Measurements from ENCODE around the gene MOGAT1.

The MOGAT1 gene

DNA sequence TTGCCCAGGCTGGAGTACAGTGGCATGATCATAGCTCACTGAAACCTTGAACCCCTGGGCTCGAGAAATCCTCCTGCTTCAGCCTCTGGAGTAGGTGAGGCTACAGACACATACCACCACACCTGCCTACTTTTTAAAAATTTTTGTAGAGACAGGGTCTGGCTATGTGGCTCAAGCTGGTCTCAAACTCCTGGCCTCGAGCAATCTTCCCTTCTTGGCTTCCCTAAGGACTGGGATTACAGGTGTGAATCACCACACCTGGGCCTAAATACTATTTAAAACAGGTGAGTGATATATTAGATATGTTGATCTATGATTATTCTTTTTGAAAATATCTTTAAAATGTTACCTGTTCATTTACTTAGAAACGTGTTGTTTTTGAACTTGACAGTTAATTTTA, 57.2 kb downstream of the MOGAT1 start:
- DNase-seq (ENCODE audit: low read depth, low spot score): no peak
- TF ChIP-seq, protein P1, sequence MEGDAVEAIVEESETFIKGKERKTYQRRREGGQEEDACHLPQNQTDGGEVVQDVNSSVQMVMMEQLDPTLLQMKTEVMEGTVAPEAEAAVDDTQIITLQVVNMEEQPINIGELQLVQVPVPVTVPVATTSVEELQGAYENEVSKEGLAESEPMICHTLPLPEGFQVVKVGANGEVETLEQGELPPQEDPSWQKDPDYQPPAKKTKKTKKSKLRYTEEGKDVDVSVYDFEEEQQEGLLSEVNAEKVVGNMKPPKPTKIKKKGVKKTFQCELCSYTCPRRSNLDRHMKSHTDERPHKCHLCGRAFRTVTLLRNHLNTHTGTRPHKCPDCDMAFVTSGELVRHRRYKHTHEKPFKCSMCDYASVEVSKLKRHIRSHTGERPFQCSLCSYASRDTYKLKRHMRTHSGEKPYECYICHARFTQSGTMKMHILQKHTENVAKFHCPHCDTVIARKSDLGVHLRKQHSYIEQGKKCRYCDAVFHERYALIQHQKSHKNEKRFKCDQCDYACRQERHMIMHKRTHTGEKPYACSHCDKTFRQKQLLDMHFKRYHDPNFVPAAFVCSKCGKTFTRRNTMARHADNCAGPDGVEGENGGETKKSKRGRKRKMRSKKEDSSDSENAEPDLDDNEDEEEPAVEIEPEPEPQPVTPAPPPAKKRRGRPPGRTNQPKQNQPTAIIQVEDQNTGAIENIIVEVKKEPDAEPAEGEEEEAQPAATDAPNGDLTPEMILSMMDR (IDR thresholded peaks at IDR 0.05; ENCODE audit: low read depth, low read length): no peak
- no peak overlapping the region for H3K4me3 ChIP-seq (ENCODE audit: low read depth, low read length)
- in situ Hi-C loops (cut with HindIII; ENCODE audit: low sequenced_read_pairs): no loop called here

DNA sequence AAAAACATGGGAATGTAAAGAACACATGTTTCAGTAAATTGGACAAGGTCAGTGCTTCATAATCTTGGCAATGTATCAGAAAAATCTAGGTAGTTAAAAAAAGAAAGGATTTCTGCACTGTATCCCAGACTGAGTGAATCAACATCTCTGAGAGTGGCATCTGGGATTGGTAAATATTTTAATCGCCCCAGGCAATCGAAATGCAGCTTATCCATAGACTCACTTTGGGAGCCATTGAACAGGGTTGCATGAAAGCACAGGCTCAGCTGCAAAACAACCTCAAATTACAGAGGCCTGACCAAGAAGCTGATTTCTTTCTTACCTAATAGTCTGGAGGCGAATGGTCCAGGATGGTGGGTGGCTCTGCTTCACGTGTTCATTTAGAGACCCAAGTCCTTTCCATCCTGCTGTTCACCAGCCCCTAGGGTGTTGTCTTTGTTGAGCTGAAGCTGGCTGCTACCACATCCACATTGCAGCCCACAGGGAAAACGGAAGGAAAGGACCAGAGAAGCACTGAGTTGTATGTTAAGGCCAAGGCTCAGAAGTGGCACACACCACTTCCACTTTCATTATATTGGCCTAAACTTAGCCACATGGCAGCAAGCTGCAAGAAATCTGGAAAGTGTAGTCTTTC, 59.0 kb downstream of the MOGAT1 start:
- in situ Hi-C loops (cut with HindIII; ENCODE audit: low sequenced_read_pairs): no loop called here
- no peak overlapping the region for H3K4me3 ChIP-seq (ENCODE audit: low read depth, low read length)
- TF ChIP-seq, protein P1 (IDR thresholded peaks at IDR 0.05; ENCODE audit: low read depth, low read length): no peak
- no peak for DNase-seq (ENCODE audit: low read depth, low spot score)

DNA sequence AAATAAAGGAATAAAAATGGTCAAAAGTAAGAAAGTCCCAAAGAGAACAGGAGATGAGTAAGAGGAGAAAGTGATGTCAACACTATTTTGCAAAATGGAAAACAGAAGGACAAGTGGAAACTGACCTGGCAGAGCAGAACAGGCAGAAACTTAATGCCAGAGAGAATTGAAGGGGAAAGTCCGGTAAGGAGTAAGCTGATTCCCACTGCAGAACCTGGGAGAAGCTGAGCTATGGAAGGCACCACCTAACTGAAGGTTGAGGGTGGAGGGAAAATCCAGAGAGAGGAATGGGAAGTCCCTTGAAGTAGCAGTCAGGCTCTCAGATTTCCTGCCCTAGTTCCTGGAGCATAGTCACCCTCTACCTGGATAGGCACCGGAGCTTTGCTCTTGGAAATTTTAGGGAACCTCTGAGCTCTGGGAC, 59.8 kb downstream of the MOGAT1 start:
- DNase-seq (ENCODE audit: low read depth, low spot score): no peak
- H3K4me3 ChIP-seq (ENCODE audit: low read depth, low read length): no peak overlapping the region
- in situ Hi-C loops (cut with HindIII; ENCODE audit: low sequenced_read_pairs): no loop called here
- TF ChIP-seq, protein P1 (IDR thresholded peaks at IDR 0.05; ENCODE audit: low read depth, low read length): no peak

DNA sequence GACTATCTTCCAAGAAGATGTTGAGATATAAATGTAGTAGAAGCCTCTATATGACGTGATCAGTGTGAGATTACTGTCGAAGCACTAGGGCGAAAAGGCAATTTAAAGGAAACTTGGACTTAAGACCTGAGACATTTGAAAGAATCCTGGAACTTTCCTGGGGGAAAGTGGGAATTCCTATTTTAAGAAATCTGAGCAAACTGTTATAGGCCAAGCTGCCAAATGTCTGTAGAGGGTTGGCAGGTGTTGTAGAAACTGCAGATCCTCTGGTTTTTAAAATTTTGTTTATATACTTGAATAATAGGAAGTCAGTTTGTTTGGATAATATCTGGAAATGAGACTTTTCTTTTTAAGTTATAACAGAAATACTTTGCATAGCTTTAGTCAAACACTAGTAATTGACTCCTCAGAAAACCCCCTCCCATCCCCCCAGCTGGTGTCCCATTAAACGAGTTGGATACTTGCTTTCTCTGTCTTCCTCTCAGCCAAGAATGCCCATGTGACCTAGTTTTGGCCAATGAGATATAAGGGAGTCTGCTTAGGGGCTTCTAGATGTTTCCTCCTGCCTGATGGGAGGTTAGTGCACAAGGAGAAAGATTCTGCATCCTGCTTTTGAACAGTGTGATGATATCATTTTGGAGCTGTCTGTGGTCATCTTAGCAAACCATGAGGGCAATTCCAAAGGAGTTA, 61.2 kb downstream of the MOGAT1 start:
- TF ChIP-seq, protein P1 (IDR thresholded peaks at IDR 0.05; ENCODE audit: low read depth, low read length): no peak
- H3K4me3 ChIP-seq (ENCODE audit: low read depth, low read length): no peak overlapping the region
- no peak for DNase-seq (ENCODE audit: low read depth, low spot score)
- in situ Hi-C loops (cut with HindIII; ENCODE audit: low sequenced_read_pairs): no loop called here

DNA sequence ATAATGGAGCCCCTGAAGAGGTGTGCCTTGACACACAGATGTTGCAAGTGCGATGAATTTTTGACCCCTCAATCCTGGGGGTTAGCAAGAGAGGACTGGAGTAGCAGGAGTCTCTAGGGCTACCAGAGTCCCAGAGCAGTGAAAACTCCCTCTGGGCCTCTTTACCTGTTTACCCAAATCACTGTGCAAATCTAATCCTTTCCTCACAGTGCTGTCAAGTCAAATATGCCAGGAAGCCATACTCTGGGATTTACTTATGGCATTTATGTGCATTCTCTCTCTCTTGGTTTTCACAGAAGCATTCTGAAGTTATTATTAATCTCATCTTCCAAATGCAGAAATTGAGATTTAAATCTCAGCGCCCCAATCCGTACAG, 62.0 kb downstream of the MOGAT1 start:
- no peak overlapping the region for H3K4me3 ChIP-seq (ENCODE audit: low read depth, low read length)
- in situ Hi-C loops (cut with HindIII; ENCODE audit: low sequenced_read_pairs): no loop called here
- DNase-seq (ENCODE audit: low read depth, low spot score): no peak
- TF ChIP-seq, protein P1 (IDR thresholded peaks at IDR 0.05; ENCODE audit: low read depth, low read length): no peak

DNA sequence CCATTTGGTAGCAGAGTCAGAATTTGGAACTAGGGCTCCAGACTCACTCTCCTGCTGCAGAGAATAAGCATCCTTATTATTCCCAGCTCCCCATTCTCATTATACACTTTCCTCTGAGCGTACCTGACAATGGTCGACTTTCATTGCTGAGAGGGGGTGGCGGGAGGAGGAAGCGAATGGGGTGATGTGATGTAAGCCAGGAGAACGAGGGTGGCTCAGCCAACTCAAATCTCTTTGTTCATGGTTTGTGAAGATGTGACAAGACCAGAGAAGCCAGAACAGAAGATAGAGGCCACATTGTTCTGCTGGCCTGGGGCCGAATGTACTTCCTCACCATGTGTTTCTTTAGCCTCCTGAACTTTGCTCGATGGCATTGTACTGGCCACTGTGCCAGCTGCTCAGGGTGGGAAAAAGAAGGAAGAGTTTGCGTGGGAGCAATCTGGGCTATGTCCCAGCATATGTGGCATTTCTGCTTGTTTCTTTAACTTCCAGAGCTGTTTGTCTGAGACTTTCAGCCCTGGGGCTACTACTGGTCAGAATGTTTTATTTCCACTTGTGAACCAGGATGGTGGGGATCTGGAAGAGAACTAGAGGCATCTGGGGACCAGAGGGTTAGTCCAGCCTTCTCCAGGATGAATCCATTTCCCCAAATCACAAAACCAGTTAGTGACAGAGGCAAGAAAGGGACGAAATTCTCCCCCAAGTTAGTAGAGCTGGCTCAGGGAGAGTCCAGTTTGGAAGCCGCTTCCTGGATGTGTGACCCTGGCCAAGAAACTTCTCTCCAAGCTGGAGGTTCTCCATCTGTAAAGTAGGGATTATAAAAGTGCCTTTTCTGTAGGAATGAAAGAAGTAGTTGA, 62.6 kb downstream of the MOGAT1 start:
- no peak for DNase-seq (ENCODE audit: low read depth, low spot score)
- in situ Hi-C loops (cut with HindIII; ENCODE audit: low sequenced_read_pairs): no loop called here
- no peak overlapping the region for H3K4me3 ChIP-seq (ENCODE audit: low read depth, low read length)
- TF ChIP-seq, protein P1 (IDR thresholded peaks at IDR 0.05; ENCODE audit: low read depth, low read length): no peak
